ENCODE data around the gene MYBPC1.

GRCh38 chr12:101654442-101654841 lies 59.7 kb downstream of the MYBPC1 start:
- TF ChIP-seq CTCF (IDR thresholded peaks at IDR 0.05) (no peak), POLR2AphosphoS5 (IDR thresholded peaks at IDR 0.05) (no peak)

Measured in prostate gland (tissue), 2 donors.